HG02763 (cell line): ENCODE measurements around the gene AGRP.

Experiments
- ATAC-seq: cut with Tn5 transposase; IDR thresholded peaks from one replicate; pipeline ENCODE4 v1.9.1; 2021; ENCODE audit warnings: mild to moderate bottlenecking, moderate library complexity; ENCODE audit not compliant: unreplicated experiment

AGRP gene

GRCh38 chr16:67463691-67464090 lies 19.7 kb downstream of the AGRP start:
- no peak for ATAC-seq

GRCh38 chr16:67463059-67463458 lies 20.3 kb downstream of the AGRP start:
- no peak for ATAC-seq

GRCh38 chr16:67462279-67462655 lies 21.1 kb downstream of the AGRP start:
- no peak for ATAC-seq

GRCh38 chr16:67461600-67462278 lies 21.6 kb downstream of the AGRP start:
- ATAC-seq, result no peak

GRCh38 chr16:67460961-67461360 lies 22.4 kb downstream of the AGRP start:
- ATAC-seq, result no peak

GRCh38 chr16:67460168-67460567 lies 23.2 kb downstream of the AGRP start:
- ATAC-seq, result no peak

- no peak for ATAC-seq
Observed at GRCh38 chr16:67459861-67460150, 23.5 kb downstream of the AGRP start.

- no peak for ATAC-seq
Observed at GRCh38 chr16:67459066-67459860, 24.1 kb downstream of the AGRP start.

- no peak for ATAC-seq
Observed at GRCh38 chr16:67458121-67458641, 25.2 kb downstream of the AGRP start.

GRCh38 chr16:67457611-67458010 lies 25.7 kb downstream of the AGRP start:
- no peak for ATAC-seq

- no peak for ATAC-seq
Observed at GRCh38 chr16:67456391-67457081, 26.8 kb downstream of the AGRP start.

GRCh38 chr16:67454852-67455251 lies 28.5 kb downstream of the AGRP start:
- ATAC-seq, result no peak

GRCh38 chr16:67454104-67454503 lies 29.2 kb downstream of the AGRP start:
- no peak for ATAC-seq

- no peak for ATAC-seq
Observed at GRCh38 chr16:67451704-67452435, 31.5 kb downstream of the AGRP start.

- no peak for ATAC-seq
Observed at GRCh38 chr16:67451061-67451703, 32.2 kb downstream of the AGRP start.

GRCh38 chr16:67449739-67450138 lies 33.6 kb downstream of the AGRP start:
- no peak for ATAC-seq

- ATAC-seq, result no peak
Observed at GRCh38 chr16:67449336-67449735, 34.0 kb downstream of the AGRP start.

GRCh38 chr16:67448580-67448979 lies 34.8 kb downstream of the AGRP start:
- no peak for ATAC-seq

- no peak for ATAC-seq
Observed at GRCh38 chr16:67447508-67448076, 35.8 kb downstream of the AGRP start.

- ATAC-seq, result no peak
Observed at GRCh38 chr16:67446968-67447507, 36.3 kb downstream of the AGRP start.
